MM.1S (cell line): ENCODE data around the gene SCG3.

ENCODE experiments used
- DNase-seq: peaks from one replicate; pipeline ENCODE4 v3.0.0-alpha.2; 2015
- H2AFZ ChIP-seq: fragments of 300-600 bp; sonication (generic); 2 replicates; pipeline ENCODE4 v1.6.0; 2016; ENCODE audit warnings: antibody characterized with exemption, low read length
- H3F3A ChIP-seq: fragments of 300-600 bp; sonication (generic); 2 replicates; pipeline ENCODE4 v1.6.1; 2016; ENCODE audit warnings: mild to moderate bottlenecking, antibody characterized with exemption, low read length, moderate library complexity, mixed read lengths; ENCODE audit not compliant: insufficient read depth
- H3K27ac ChIP-seq: fragments of 300-600 bp; sonication (generic); 2 replicates; pipeline ENCODE4 v1.5.1; 2016; ENCODE audit warnings: mild to moderate bottlenecking, low read length
- H3K27me3 ChIP-seq: fragments of 300-600 bp; sonication (generic); replicated peaks from 2 replicates; pipeline ENCODE4 v1.6.0; 2016; ENCODE audit warnings: low read length; ENCODE audit not compliant: insufficient read depth
- H3K36me3 ChIP-seq: fragments of 300-600 bp; sonication (generic); replicated peaks from 2 replicates; pipeline ENCODE4 v1.6.1; 2016; ENCODE audit warnings: mild to moderate bottlenecking, low read length, mixed read lengths; ENCODE audit not compliant: insufficient read depth
- H3K4me1 ChIP-seq: fragments of 300-600 bp; sonication (generic); 2 replicates; pipeline ENCODE4 v1.6.1; 2016; ENCODE audit warnings: low read length, mixed read lengths
- H3K4me2 ChIP-seq: fragments of 300-600 bp; sonication (generic); 2 replicates; pipeline ENCODE4 v1.6.0; 2016; ENCODE audit warnings: low read depth, low read length
- H3K4me3 ChIP-seq: fragments of 300-600 bp; sonication (generic); 2 replicates; pipeline ENCODE4 v1.5.1; 2016; ENCODE audit warnings: low read length, mixed read lengths
- H3K79me2 ChIP-seq: fragments of 300-600 bp; sonication (generic); 2 replicates; pipeline ENCODE4 v1.6.1; 2016; ENCODE audit warnings: mixed run types, low read length, mixed read lengths
- H3K9ac ChIP-seq: fragments of 300-600 bp; sonication (generic); 2 replicates; pipeline ENCODE4 v1.6.1; 2016; ENCODE audit warnings: low read length, mixed read lengths
- H3K9me2 ChIP-seq: fragments of 300-600 bp; sonication (generic); replicated peaks from 2 replicates; pipeline ENCODE4 v1.6.1; 2016; ENCODE audit warnings: mild to moderate bottlenecking, low read length, mixed read lengths; ENCODE audit not compliant: insufficient read depth
- H3K9me3 ChIP-seq: fragments of 300-600 bp; sonication (generic); replicated peaks from 2 replicates; pipeline ENCODE4 v1.6.1; 2016; ENCODE audit warnings: mild to moderate bottlenecking, low read length, mixed read lengths; ENCODE audit not compliant: insufficient read depth
- H4K20me1 ChIP-seq: fragments of 300-600 bp; sonication (generic); 2 replicates; pipeline ENCODE4 v1.6.1; 2016; ENCODE audit warnings: mild to moderate bottlenecking, low read length, moderate library complexity, mixed read lengths; ENCODE audit not compliant: insufficient read depth
- EZH2 ChIP-seq: fragments of 300-600 bp; sonication (generic); optimal IDR thresholded peaks from 2 replicates; pipeline ENCODE3; 2017; ENCODE audit warnings: low read depth, mild to moderate bottlenecking, antibody characterized with exemption, low read length, mixed read lengths
- EZH2phosphoT487 ChIP-seq: fragments of 300-600 bp; sonication (generic); IDR thresholded peaks from 2 replicates; pipeline ENCODE4 v1.6.1; 2018; ENCODE audit warnings: antibody characterized with exemption, low read length
- TF ChIP-seq, protein P1 (sequence below): fragments of 300-600 bp; sonication (generic); IDR thresholded peaks from 2 replicates; pipeline ENCODE4 v1.5.1; 2016; ENCODE audit warnings: antibody characterized with exemption, low read length, mixed read lengths

SCG3 gene

DNA sequence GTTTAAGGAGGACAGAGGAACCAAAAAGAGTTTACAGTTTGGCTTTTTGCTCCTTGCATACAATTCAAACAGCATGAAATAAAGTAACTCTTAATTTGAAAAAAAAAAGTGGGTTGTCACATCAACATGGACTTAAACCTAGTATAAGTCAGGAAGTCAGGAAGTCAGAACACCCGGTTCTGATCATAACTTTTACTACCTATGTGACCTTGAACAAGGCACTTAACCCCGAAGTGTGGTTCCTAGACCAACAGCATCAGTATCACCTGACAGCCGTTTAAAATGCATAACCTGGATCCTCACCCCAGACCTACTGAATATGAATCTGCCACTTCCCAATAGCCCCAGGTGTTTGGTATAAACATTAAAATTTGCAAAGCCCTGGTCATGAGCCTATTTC lies 37.4 kb downstream of the SCG3 start:
- H3K27me3 ChIP-seq: no peaks in the 10 kb centered on the region
- H3K4me1 ChIP-seq: no peaks in the 10 kb centered on the region
- no peaks in the 10 kb centered on the region for H3K36me3 ChIP-seq
- no peak overlapping the region for H3K4me3 ChIP-seq
- H3K4me2 ChIP-seq: no peak overlapping the region
- TF ChIP-seq, protein P1, sequence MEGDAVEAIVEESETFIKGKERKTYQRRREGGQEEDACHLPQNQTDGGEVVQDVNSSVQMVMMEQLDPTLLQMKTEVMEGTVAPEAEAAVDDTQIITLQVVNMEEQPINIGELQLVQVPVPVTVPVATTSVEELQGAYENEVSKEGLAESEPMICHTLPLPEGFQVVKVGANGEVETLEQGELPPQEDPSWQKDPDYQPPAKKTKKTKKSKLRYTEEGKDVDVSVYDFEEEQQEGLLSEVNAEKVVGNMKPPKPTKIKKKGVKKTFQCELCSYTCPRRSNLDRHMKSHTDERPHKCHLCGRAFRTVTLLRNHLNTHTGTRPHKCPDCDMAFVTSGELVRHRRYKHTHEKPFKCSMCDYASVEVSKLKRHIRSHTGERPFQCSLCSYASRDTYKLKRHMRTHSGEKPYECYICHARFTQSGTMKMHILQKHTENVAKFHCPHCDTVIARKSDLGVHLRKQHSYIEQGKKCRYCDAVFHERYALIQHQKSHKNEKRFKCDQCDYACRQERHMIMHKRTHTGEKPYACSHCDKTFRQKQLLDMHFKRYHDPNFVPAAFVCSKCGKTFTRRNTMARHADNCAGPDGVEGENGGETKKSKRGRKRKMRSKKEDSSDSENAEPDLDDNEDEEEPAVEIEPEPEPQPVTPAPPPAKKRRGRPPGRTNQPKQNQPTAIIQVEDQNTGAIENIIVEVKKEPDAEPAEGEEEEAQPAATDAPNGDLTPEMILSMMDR: no peak
- H3K9ac ChIP-seq: no peak overlapping the region
- no peaks in the 10 kb centered on the region for H3F3A ChIP-seq
- DNase-seq: no peak
- H2AFZ ChIP-seq: no peak overlapping the region
- no peak overlapping the region for H3K27ac ChIP-seq
- H3K9me2 ChIP-seq: no peaks in the 10 kb centered on the region
- no peaks in the 10 kb centered on the region for H4K20me1 ChIP-seq
- no peaks in the 10 kb centered on the region for H3K79me2 ChIP-seq
- H3K9me3 ChIP-seq: no peaks in the 10 kb centered on the region

- no peak for DNase-seq
- no peaks in the 10 kb centered on the region for H3K4me1 ChIP-seq
- no peak for TF ChIP-seq EZH2phosphoT487
- TF ChIP-seq, protein P1: no peak
- no peak for TF ChIP-seq EZH2
- no peak overlapping the region for H3K9ac ChIP-seq
- H2AFZ ChIP-seq: no peak overlapping the region
- H3K4me2 ChIP-seq: no peak overlapping the region
- H3K4me3 ChIP-seq: no peak overlapping the region
- no peaks in the 10 kb centered on the region for H4K20me1 ChIP-seq
- no peak overlapping the region for H3K27ac ChIP-seq
- H3F3A ChIP-seq: no peaks in the 10 kb centered on the region
- no peaks in the 10 kb centered on the region for H3K9me2 ChIP-seq
- H3K27me3 ChIP-seq: no peaks in the 10 kb centered on the region
- no peaks in the 10 kb centered on the region for H3K79me2 ChIP-seq
- H3K36me3 ChIP-seq: no peaks in the 10 kb centered on the region
- no peaks in the 10 kb centered on the region for H3K9me3 ChIP-seq
These were observed 39.1 kb downstream of the SCG3 start for GRCh38 chr15:51720201-51720995.

DNA sequence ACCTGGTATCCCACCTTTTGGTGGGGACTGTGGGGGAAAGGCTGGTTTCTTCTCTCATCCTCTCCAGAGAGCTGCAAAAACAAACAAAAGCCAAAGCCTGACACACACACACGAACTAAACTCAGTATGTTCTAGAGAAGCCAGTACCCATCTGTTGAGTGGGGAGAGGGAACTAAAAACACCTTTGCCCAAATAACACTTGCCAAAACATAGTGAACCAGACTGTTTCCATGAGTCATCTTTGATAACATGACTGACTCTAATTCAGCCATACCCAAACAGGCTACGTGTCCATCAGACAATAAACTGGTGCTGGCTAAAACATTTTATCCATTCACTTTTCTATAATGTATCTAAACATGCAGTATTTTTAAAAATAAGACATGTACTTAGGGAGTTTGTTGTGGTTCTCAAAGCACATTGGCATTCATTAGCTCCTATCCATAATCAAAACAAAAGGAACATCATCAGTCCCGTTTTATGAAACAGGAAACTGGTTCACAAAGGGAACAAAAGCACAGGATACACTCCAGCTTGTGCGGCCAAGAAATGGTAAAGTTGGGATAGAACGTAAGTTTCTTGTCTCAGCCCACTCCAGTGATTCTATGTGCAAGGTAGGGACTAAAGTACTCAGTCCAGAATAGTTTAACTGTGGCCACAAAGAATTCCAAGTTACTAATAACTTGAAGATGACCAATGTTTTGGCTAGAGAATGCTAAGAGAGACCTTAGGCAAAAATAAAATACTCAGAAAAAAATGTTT lies 40.1 kb downstream of the SCG3 start:
- Histone ChIP-seq H3K27ac (no peak overlapping the region), H3K36me3 (no peaks in the 10 kb centered on the region), H3F3A (no peaks in the 10 kb centered on the region), H3K9me2 (no peaks in the 10 kb centered on the region), H2AFZ (no peak overlapping the region), H3K79me2 (no peaks in the 10 kb centered on the region), H3K4me1 (no peaks in the 10 kb centered on the region), H4K20me1 (no peaks in the 10 kb centered on the region), H3K9ac (no peak overlapping the region), H3K27me3 (no peaks in the 10 kb centered on the region), H3K9me3 (no peaks in the 10 kb centered on the region), H3K4me3 (no peak overlapping the region), H3K4me2 (no peak overlapping the region)
- DNase-seq: no peak
- TF ChIP-seq EZH2phosphoT487 (no peak), EZH2 (no peak)
- TF ChIP-seq, protein P1: no peak
